Stimulated activated CD8-positive, alpha-beta memory T cell treated with anti-CD3 and anti-CD28 coated beads, Interleukin-4, amount 100 ng/mL, for 1 hour (primary cell): ENCODE results near the gene FCN3.
"Not testable (repeated sequence)": the region's sequence is repeated elsewhere in the genome, so short reads cannot be mapped to it uniquely, and the experiment has no call there.

Experiments
- DNase-seq, 2 donors: peaks; one replicate each; pipeline ENCODE4 v3.0.0-alpha.2; 2020; ENCODE audit warnings: low read depth in 2 of 2, low spot score in 1 of 2

Gene FCN3

GRCh38 chr1:27399251-27400025, 24.8 kb upstream of the FCN3 start:
- DNase-seq = no peak

- no peak for DNase-seq
Observed at GRCh38 chr1:27398405-27399149, 24.0 kb upstream of the FCN3 start.

DNA sequence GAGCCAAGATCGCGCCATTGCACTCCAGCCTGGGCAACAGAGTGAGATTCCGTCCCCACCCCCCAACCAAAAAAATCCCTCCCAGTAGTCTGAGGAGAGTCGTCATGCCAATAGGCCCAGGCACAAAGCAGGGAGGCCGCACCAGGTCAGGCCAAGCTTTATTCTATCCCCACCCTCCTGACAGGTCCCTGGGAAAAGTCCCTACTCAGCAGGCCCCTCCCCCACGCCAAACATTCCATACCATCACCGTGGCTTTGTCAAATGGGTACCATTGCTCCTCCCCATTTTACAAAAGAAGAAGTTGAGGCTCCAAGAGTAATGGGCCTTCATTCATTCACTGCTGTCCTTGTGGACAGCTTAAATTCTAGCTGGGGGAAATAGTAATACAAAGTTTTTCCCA, 23.1 kb upstream of the FCN3 start:
- no peak for DNase-seq

- DNase-seq = no peak
Observed at GRCh38 chr1:27397110-27397509, 22.5 kb upstream of the FCN3 start.

DNA sequence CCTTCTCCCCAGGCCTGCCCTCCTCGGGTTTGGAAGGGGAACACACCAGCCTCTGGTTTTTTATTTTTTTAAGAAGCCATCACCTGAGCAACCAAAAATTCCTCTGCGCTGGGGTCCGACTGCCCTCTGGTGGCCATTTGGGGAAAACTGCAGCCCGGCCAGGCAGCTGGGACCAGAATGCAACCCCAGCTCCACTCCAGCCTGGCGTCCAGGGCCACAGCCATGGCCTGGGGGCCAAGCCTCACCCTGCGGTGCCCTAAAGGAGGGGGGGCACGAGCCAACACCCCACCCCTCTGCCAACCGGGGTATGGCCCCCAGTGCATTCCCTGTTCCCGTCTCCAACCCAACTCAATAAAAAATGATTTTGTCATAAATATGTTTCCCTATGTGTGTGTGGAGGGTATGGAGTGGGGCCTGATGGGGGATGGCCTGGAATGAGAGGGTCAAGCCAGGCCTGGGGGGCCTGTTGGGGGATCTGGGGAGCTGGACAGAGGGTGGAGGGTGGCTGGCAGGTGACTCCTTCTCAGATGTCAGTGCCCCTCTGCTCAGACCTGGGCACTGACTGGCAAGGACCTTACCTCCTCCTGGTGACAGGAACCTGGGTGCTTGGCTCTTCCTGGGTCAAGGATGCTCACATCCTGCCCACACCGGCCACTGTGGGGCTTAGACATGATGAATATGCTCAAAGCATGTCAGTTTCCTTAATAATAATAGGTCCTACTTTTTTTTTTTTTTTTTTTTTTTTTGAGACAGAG, 21.0 kb upstream of the FCN3 start:
- DNase-seq = peak; percentile 41 to 62

GRCh38 chr1:27394925-27395324, 20.3 kb upstream of the FCN3 start:
- DNase-seq = no peak

- DNase-seq = no peak
Observed at GRCh38 chr1:27394282-27394658, 19.6 kb upstream of the FCN3 start.

DNA sequence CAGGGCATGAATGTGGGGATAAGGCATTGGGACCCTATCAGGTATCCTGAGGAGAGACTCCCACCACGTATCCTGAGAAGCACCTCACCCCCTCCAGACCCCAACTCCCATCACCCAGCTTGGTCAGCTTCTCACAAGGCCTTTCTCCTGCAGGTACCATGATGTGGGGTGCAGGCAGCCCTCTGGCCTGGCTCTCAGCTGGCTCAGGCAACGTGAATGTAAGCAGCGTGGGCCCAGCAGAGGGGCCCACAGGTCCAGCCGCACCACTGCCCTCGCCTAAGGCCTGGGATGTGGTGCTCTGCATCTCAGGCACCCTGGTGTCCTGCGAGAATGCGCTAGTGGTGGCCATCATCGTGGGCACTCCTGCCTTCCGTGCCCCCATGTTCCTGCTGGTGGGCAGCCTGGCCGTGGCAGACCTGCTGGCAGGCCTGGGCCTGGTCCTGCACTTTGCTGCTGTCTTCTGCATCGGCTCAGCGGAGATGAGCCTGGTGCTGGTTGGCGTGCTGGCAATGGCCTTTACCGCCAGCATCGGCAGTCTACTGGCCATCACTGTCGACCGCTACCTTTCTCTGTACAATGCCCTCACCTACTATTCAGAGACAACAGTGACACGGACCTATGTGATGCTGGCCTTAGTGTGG, 19.1 kb upstream of the FCN3 start:
- DNase-seq = no peak

DNA sequence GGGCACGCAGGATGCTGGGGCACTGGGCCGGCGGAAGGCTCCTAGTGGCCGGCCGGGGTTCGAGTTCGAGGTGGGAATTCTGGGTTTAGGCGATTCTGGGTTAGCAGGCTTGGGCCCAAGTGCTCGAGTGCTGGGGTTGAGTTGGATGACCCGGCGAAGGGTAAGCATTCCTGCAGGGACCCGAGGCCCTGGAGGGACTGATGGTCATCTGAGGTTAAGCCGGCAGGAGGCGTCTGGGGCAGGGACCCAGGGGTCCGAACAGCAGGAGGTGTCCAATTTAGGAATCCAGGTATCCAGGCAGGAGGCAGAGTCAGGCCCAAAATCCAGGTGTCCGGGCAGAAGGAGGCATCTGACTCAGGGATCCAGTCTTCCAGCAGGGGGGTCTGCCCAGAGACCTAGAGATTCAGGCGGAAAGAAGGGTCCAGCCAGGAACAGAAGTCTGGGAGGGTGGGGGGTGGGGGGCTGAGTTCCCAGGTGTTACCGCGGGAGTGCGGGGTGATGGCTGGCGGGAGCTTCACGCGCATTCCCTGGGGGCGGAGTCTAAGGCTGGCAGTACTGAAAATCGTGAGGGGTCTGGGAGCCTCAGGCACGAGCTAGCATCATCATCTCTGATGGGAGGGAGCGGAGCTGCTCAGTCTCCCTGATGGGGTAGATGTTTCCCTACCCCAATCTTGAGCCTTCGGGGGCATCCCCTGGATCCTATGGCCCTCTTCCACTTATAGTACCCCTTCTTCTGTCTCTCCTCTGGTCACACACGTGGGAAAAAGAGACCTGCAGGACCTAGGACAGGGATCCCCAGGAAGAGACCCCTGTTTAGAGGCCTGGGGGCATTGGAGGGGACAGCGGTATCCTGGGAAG, 18.4 kb upstream of the FCN3 start:
- DNase-seq = no peak

- peak; percentile 75 to 86 for DNase-seq
Observed at GRCh38 chr1:27392096-27392777, 17.6 kb upstream of the FCN3 start, which contains the start of gene GPR3. Gene GPR3 (plus strand): TSS chr1:27392622. CDS start chr1:27393799, 1,177 bp downstream.

- no peak for DNase-seq
Observed at GRCh38 chr1:27391511-27392095, 17.0 kb upstream of the FCN3 start.

- peak; percentile 56 for DNase-seq
Observed at GRCh38 chr1:27388337-27389005, 13.8 kb upstream of the FCN3 start.

GRCh38 chr1:27384797-27385196, 10.2 kb upstream of the FCN3 start:
- DNase-seq = not testable (repeated sequence)

- no peak for DNase-seq
Observed at GRCh38 chr1:27383661-27384060, 9.0 kb upstream of the FCN3 start.

DNA sequence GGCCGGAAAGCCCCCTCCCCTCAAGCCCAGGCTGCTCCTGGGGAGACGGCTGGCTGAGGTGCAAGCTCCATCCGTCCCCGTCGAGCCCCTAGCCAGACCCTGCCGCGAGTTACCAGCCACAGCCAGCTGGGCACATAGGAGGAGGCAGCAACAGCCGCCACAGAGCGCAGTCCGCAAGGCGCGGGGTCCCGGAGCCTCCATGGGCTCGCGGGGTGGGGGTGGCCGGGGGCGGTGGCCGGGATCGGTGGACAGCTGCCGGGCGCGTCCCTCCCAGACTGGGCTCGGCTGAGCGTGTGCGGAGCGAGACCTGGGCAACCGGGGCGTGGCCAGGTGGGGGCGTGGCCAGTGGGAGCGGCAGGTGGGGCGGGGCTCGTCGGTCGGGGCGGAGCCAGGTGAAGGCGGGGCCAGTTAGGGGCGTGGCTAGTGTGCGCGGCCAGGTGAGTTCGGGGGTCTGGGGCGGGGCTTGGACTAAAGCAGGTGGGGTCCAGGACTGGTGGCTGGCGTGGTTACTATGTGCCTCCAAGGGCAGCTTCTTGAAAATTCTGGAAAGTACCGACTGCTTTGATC, 8.5 kb upstream of the FCN3 start, which contains the start of gene CD164L2:
CD164L2 (minus strand) TSS at position 295 of the 567 bp plus-strand sequence; CDS start at position 201, 94 bp downstream.
- no peak for DNase-seq

DNA sequence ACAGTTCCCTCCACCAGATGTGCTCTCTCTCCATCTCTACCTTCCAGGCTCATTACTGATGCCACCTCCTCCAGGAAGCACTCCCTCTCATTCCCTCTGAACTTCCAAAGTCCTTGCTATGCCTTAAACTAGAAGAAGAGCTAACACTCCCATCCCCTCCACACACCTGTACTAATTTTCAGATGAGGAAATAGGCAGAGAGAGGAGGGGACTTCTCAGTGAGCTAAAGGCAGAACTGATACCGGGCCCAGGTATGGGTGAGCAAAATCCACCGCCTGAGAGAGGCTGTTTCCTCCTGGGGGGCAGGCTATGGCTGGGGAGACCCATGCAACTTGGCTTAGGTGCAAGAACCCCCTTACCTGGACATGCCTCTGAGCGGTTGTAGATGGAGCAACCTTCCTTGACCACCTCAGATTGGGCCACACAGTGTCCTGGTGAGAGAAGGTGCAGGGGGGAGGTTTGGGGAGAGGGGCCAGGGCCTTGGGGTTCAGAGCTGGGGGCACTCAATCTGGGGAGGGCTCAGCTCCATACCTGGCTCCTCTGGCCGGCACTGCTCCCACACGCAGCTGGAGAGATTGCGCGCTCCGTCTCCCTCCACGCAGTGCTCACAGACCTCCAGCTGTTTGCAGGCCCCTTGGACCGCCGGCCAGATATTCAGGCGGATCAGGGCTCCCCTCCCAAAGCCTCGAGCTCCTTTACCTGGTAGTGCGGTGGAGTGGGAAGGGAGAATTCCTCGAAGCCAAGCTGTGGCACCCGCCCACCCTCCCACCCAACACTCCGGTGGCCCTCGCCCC, 7.5 kb upstream of the FCN3 start:
- DNase-seq = no peak
